Colonic mucosa (tissue), 4 donors: Measurements from ENCODE around the gene RFX3. TPM values are rescaled to one million over a fixed set of nuclear protein-coding genes. Genes with fewer than 3 reads are reported as not detected.

Experiments used
- DNase-seq: peaks from one replicate; pipeline ENCODE4 v3.0.0-alpha.2; 2020
- H3K27ac ChIP-seq: fragments of 200-600 bp; one replicate; pipeline ENCODE4 v1.8.0; 2021
- H3K27me3 ChIP-seq: fragments of 200-600 bp; one replicate; pipeline ENCODE4 v1.8.0; 2021
- H3K36me3 ChIP-seq: fragments of 200-600 bp; one replicate; pipeline ENCODE4 v1.8.0; 2021
- H3K4me1 ChIP-seq: fragments of 200-600 bp; one replicate; pipeline ENCODE4 v1.8.0; 2021; ENCODE audit warnings: mild to moderate bottlenecking
- H3K4me3 ChIP-seq: fragments of 200-600 bp; one replicate; pipeline ENCODE4 v1.8.0; 2021
- H3K9ac ChIP-seq, 2 donors: one replicate each; pipeline ENCODE4 v1.7.0; 2013; ENCODE audit warnings: control low read depth in 2 of 2, low read depth in 2 of 2, low read length in 2 of 2
- H3K9me3 ChIP-seq: fragments of 200-600 bp; one replicate; pipeline ENCODE4 v1.8.0; 2021
- intact Hi-C: fragments of 100-400 bp; cut with DNase I; formaldehyde crosslinking; loops from one replicate; pipeline ENCODE4 v1.14.1; 2022
- total RNA-seq, 2 donors: library from RNA; stranded (reverse); fragmentation: NEBNext Ultra II Directional in 1 of 2; extraction: Animal tissue kit (Norgen Biotek cat#: 25700) in 1 of 2; gene quantifications; one replicate each; pipeline ENCODE4 v1.2.1, GENCODE V29; 2021
- TF ChIP-seq, protein P1 (sequence below): fragments of 200-600 bp; IDR thresholded peaks from one replicate; pipeline ENCODE4 v1.8.0; 2022; ENCODE audit warnings: antibody characterized with exemption, mild to moderate bottlenecking
- donor health status: healthy.
- donor health status: DM: no; HTN: no; CAD: no.
- donor health status: DM: no; HTN: no; CAD: no.

Gene RFX3
- total RNA-seq, 2 donors from 2014 or later = 9.8 to 12.1 TPM

DNA sequence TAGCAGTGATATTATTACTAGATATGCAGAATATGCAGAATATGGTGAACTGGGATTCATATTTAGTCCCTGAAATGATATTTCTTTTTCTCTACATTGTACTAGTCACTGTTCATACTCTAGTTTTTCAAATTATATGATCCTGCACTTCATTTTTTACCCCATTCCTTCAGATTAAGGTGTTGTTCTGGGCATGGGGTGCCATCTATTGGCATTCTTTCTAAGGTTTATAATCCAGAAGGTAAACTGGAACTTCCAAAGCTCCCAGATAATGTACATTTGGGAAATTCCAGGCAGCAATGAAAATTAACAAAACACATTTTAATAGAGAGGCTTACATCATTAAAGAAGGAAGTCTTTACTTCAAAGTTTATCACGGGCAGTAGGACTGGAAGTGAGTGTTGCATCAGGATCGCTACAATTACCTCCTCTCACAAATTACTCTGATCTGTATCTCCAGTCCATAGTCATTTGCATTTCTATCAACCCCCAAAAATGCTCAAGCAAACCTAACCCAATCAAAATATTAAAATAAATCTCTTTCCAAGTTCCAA is 12.5 kb downstream of the RFX3 start:
- intact Hi-C loops = no loop called here
- H3K9ac ChIP-seq = no peak overlapping the region
- TF ChIP-seq, protein P1, sequence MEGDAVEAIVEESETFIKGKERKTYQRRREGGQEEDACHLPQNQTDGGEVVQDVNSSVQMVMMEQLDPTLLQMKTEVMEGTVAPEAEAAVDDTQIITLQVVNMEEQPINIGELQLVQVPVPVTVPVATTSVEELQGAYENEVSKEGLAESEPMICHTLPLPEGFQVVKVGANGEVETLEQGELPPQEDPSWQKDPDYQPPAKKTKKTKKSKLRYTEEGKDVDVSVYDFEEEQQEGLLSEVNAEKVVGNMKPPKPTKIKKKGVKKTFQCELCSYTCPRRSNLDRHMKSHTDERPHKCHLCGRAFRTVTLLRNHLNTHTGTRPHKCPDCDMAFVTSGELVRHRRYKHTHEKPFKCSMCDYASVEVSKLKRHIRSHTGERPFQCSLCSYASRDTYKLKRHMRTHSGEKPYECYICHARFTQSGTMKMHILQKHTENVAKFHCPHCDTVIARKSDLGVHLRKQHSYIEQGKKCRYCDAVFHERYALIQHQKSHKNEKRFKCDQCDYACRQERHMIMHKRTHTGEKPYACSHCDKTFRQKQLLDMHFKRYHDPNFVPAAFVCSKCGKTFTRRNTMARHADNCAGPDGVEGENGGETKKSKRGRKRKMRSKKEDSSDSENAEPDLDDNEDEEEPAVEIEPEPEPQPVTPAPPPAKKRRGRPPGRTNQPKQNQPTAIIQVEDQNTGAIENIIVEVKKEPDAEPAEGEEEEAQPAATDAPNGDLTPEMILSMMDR = no peak

GRCh38 chr9:3511551-3511950 is 14.2 kb downstream of the RFX3 start:
- no peaks in the 10 kb centered on the region for H3K27me3 ChIP-seq
- intact Hi-C loops = no loop called here
- H3K4me3 ChIP-seq = no peak overlapping the region
- no peak overlapping the region for H3K27ac ChIP-seq
- H3K4me1 ChIP-seq = no peaks in the 10 kb centered on the region
- TF ChIP-seq, protein P1 = no peak
- no peak overlapping the region for H3K9ac ChIP-seq
- DNase-seq = no peak
- no peaks in the 10 kb centered on the region for H3K9me3 ChIP-seq
- no peaks in the 10 kb centered on the region for H3K36me3 ChIP-seq

More for the DNA sequence above, 12.5 kb downstream of the RFX3 start:
- no peaks in the 10 kb centered on the region for H3K4me1 ChIP-seq
- H3K27ac ChIP-seq = no peak overlapping the region
- no peaks in the 10 kb centered on the region for H3K27me3 ChIP-seq
- no peak for DNase-seq
- no peaks in the 10 kb centered on the region for H3K36me3 ChIP-seq
- no peak overlapping the region for H3K4me3 ChIP-seq
- no peaks in the 10 kb centered on the region for H3K9me3 ChIP-seq

DNA sequence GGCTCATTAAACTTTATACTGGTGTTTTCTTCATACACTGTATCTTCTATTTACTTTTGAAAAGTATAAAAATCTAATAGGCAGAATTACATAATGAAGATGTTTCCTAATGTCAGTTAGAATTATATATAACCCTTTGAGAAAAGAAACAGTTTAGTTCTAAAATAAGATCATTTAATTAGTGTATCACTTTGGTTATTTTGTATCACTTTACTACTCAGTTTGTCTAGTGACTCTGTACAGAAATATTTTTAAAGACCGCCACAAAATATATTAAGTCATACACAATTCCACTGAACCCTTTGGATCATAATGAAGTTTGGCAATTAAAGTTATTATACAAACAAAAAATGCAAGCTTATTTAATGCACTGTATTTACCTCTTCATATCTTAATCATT is 15.0 kb downstream of the RFX3 start:
- Histone ChIP-seq H3K27ac (no peak overlapping the region), H3K4me1 (no peaks in the 10 kb centered on the region), H3K9ac (no peak overlapping the region), H3K27me3 (no peaks in the 10 kb centered on the region), H3K4me3 (no peak overlapping the region), H3K9me3 (no peaks in the 10 kb centered on the region), H3K36me3 (no peaks in the 10 kb centered on the region)
- TF ChIP-seq, protein P1 = no peak
- no peak for DNase-seq
- intact Hi-C loops = no loop called here

DNA sequence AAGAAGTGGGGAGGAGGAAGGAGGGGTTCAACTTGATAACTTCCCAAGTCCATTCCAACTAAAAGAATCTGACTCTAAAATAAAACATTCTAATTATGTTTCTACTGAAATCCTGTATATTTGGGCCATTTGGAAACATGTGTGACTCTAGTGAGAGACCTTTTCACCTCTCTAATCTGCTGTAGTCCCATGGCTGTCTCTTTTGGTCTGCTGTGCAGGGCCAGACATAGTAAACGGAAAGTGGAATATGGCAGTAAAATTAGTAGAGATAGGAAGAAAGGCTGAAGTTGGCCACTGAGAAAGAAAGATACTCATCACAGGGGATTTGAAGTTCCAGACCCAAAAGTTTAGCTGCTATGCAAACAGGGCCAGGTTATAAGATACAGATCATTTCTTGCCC is 15.9 kb downstream of the RFX3 start:
- H3K27ac ChIP-seq = no peak overlapping the region
- no peaks in the 10 kb centered on the region for H3K36me3 ChIP-seq
- no peaks in the 10 kb centered on the region for H3K9me3 ChIP-seq
- H3K9ac ChIP-seq = no peak overlapping the region
- H3K4me3 ChIP-seq = no peak overlapping the region
- no peaks in the 10 kb centered on the region for H3K27me3 ChIP-seq
- no peaks in the 10 kb centered on the region for H3K4me1 ChIP-seq
- intact Hi-C loops = no loop called here
- TF ChIP-seq, protein P1 = no peak
- DNase-seq = no peak

DNA sequence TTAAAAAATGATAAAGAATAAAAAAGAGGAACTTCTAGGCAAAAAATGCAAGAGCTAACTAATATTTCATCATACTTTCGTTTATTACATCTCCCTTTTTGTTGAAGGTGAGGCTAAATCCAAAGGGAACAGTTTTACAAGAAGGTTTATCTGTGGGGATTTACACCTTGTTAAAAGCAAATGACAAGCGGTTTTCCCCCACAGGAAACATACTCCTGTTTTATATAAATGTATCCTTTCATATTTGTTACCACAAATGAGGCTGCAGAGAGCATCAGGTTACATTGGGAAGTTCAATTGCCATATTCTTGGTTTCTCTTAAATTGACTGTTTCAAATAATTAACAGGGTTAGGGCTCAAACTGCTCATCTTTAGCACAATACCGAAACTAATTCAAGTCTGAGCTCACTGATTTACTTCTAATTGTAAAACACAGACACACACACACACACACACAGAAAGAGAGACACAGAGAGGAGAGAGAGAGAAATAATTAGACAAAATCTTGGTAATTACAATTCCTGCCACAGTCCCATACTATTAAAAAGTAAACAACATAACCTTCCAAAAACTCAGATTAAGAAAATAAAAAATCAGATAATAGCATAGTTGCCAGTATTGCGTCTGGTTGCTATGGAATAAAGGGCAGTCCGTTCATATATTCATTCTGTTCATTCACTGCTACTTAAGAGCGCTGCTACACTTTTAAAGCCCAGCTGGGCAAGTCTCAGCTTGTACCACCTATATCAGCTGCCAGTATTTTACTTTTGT is 17.1 kb downstream of the RFX3 start:
- Histone ChIP-seq H3K9me3 (no peaks in the 10 kb centered on the region), H3K4me1 (no peaks in the 10 kb centered on the region), H3K36me3 (no peaks in the 10 kb centered on the region), H3K4me3 (no peak overlapping the region), H3K27ac (no peak overlapping the region), H3K27me3 (no peaks in the 10 kb centered on the region), H3K9ac (no peak overlapping the region)
- DNase-seq = no peak
- TF ChIP-seq, protein P1 = no peak
- intact Hi-C loops = no loop called here
